IPS-15b (cell line): ENCODE results near the gene IFT22.
"Not testable (repeated sequence)": the region's sequence is repeated elsewhere in the genome, so short reads cannot be mapped to it uniquely, and the experiment has no call there.

Experiments
- H3K27me3 ChIP-seq: one replicate; pipeline ENCODE4 v1.6.1; 2013; ENCODE audit warnings: low read length; ENCODE audit not compliant: control insufficient read depth, insufficient read depth
- H3K36me3 ChIP-seq: one replicate; pipeline ENCODE4 v1.6.1; 2013; ENCODE audit warnings: low read length; ENCODE audit not compliant: control insufficient read depth, insufficient read depth
- H3K4me1 ChIP-seq: one replicate; pipeline ENCODE4 v1.6.1; 2013; ENCODE audit warnings: mild to moderate bottlenecking, low read length; ENCODE audit not compliant: control insufficient read depth, insufficient read depth
- H3K4me3 ChIP-seq: one replicate; pipeline ENCODE4 v1.5.1; 2013; ENCODE audit warnings: low read depth, low read length
- H3K9ac ChIP-seq: one replicate; pipeline ENCODE4 v1.6.1; 2013; ENCODE audit warnings: low read depth, mild to moderate bottlenecking, low read length
- H3K9me3 ChIP-seq: one replicate; pipeline ENCODE4 v1.6.1; 2013; ENCODE audit warnings: mild to moderate bottlenecking, low read length; ENCODE audit not compliant: control insufficient read depth, insufficient read depth

Gene IFT22

GRCh38 chr7:101264102-101264706 is 57.4 kb downstream of the IFT22 start:
- H3K4me1 ChIP-seq, H3K4me3 ChIP-seq: not testable (repeated sequence)

More at GRCh38 chr7:101264102-101264706, 57.4 kb downstream of the IFT22 start:
- H3K36me3 ChIP-seq, H3K9me3 ChIP-seq, H3K9ac ChIP-seq, H3K27me3 ChIP-seq: not testable (repeated sequence)
